Measurements from ENCODE around the gene LRP5.

- TF ChIP-seq CTCF (IDR thresholded peaks at IDR 0.05; ENCODE audit: low read depth, low read length, poor library complexity, severe bottlenecking) (no peak), EZH2phosphoT487 (IDR thresholded peaks at IDR 0.05; ENCODE audit: borderline replicate concordance, low read length) (no peak)
Observed at GRCh38 chr11:68429661-68430060, 117.3 kb downstream of the LRP5 start.
